ENCODE measurements around the gene FRAS1.
"Not testable (repeated sequence)": the region's sequence is repeated elsewhere in the genome, so short reads cannot be mapped to it uniquely, and the experiment has no call there.

The FRAS1 gene

GRCh38 chr4:78237360-78237759 lies 180.2 kb downstream of the FRAS1 start:
- FAIRE-seq, result no peak
- no peak for TF ChIP-seq CTCF (IDR thresholded peaks at IDR 0.05; ENCODE audit: insufficient read depth, missing control alignments)

GRCh38 chr4:78242071-78242470 lies 184.9 kb downstream of the FRAS1 start:
- TF ChIP-seq CTCF (IDR thresholded peaks at IDR 0.05; ENCODE audit: insufficient read depth, missing control alignments), result no peak
- FAIRE-seq, result no peak

More at GRCh38 chr4:78237360-78237759, 180.2 kb downstream of the FRAS1 start:
- DNase-seq (ENCODE audit: insufficient read length, low spot score), result no peak

GRCh38 chr4:78244705-78245485 lies 187.8 kb downstream of the FRAS1 start:
- DNase-seq (ENCODE audit: insufficient read length, low spot score), result no peak
- FAIRE-seq, result no peak
- TF ChIP-seq CTCF (IDR thresholded peaks at IDR 0.05; ENCODE audit: insufficient read depth, missing control alignments), result no peak

More at GRCh38 chr4:78242071-78242470, 184.9 kb downstream of the FRAS1 start:
- DNase-seq (ENCODE audit: insufficient read length, low spot score), result no peak

DNA sequence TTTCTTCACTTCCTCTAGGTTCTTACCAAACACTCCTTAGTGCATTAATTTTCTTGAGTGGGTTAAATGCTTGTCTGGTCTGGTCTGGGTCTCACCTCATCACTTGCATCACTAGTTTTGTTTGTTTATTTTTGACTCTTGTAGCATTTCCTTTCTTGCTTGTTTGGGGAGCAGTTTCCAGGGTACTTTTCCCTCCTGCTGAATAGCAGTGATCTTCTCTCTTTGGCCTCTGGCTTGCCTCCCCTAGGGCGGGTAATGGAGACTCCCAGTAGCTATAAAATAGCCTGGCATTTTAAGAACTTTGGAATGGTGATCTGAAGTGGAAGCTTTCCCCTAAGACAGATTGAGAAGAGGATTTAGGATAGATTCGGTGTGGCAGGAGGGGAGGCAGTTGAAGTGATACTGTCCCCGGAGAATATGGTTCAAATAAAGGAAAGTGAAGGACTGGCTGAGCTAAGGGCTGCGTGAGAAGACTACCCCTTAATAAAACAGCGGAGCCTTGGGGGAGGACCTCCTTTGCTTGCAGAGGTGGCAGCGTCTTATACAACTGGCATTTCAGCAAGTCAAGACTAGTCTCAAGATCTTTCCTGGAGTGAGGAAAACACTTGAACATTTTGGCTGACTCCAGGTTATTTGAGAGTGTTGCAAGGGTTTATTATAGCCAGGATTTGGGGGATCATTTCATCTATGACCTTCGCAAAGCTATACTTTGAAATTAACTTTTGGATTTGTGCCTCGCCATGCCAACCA lies 190.6 kb downstream of the FRAS1 start:
- DNase-seq (ENCODE audit: insufficient read length, low spot score) (no peak), FAIRE-seq (no peak)
- TF ChIP-seq CTCF (IDR thresholded peaks at IDR 0.05; ENCODE audit: insufficient read depth, missing control alignments), result no peak

DNA sequence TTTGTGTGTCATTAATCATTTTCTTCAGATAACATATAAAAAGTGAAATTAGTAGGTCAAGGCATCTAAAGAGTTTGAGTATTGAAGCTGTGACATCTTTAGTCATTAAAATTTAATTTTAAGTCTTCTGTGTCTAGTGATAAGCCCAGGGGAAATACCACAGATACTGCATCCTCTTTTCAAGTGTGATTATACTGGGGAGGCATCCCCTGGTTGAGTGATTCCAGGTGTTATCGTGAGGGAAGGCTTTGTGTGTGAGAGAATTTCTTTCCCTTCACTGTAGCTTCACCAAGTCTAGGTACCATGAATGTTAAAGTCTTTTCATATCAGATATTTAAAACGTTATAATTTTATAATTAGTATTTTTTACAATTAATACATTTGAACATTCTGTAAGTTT lies 193.4 kb downstream of the FRAS1 start:
- FAIRE-seq (no peak), DNase-seq (ENCODE audit: insufficient read length, low spot score) (no peak)
- TF ChIP-seq CTCF (IDR thresholded peaks at IDR 0.05; ENCODE audit: insufficient read depth, missing control alignments), result no peak

GRCh38 chr4:78252773-78253172 lies 195.7 kb downstream of the FRAS1 start:
- not testable (repeated sequence) for DNase-seq (ENCODE audit: insufficient read length, low spot score); FAIRE-seq

DNA sequence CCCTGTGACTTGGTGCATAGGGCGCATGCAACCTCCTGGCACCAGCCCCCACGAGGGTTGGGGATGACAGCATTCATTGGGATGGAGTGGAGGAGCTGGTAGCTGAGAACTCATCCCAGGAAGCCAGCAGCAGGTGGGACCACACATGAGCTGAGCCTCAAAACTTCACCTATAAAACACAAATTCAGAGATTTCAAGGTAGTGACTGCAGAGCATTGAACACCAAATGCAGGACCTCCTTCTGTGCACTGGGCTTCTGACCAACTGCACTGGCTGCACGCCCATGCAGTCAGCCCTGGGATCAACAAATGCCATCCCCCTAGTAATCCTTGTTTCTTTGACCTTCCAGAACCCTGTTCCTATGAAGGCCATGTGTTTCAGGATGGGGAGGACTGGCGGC lies 197.8 kb downstream of the FRAS1 start:
- no peak for TF ChIP-seq CTCF (IDR thresholded peaks at IDR 0.05; ENCODE audit: insufficient read depth, missing control alignments)
- FAIRE-seq (no peak), DNase-seq (ENCODE audit: insufficient read length, low spot score) (no peak)

All from D721Med (cell line).